Effector CD8-positive, alpha-beta T cell (primary cell): ENCODE results near the gene RASGEF1C.

ENCODE experiments used
- DNase-seq: peaks from one replicate; lab custom pipeline; 2025; lab: John Stamatoyannopoulos, UW

RASGEF1C gene

GRCh38 chr5:180119031-180119902 lies 89.7 kb downstream of the RASGEF1C start:
- no peak for DNase-seq

GRCh38 chr5:180118391-180118791 lies 90.6 kb downstream of the RASGEF1C start:
- DNase-seq, result no peak

- no peak for DNase-seq
Observed at GRCh38 chr5:180117000-180117725, 91.8 kb downstream of the RASGEF1C start.

GRCh38 chr5:180116077-180116999 lies 92.7 kb downstream of the RASGEF1C start:
- no peak for DNase-seq

- no peak for DNase-seq
Observed at GRCh38 chr5:180115326-180116076, 93.5 kb downstream of the RASGEF1C start.

- no peak for DNase-seq
Observed at GRCh38 chr5:180114304-180115003, 94.6 kb downstream of the RASGEF1C start.

GRCh38 chr5:180113660-180114303 lies 95.2 kb downstream of the RASGEF1C start:
- no peak for DNase-seq

- DNase-seq, result no peak
Observed at GRCh38 chr5:180112181-180112861, 96.7 kb downstream of the RASGEF1C start.

- no peak for DNase-seq
Observed at GRCh38 chr5:180111273-180112002, 97.6 kb downstream of the RASGEF1C start.

GRCh38 chr5:180109920-180110319 lies 99.1 kb downstream of the RASGEF1C start:
- no peak for DNase-seq

GRCh38 chr5:180107005-180107404 lies 102.0 kb downstream of the RASGEF1C start:
- DNase-seq, result no peak

GRCh38 chr5:180105827-180106312 lies 103.1 kb downstream of the RASGEF1C start:
- DNase-seq, result no peak

- DNase-seq, result no peak
Observed at GRCh38 chr5:180104168-180104530, 104.9 kb downstream of the RASGEF1C start.

- DNase-seq, result no peak
Observed at GRCh38 chr5:180103487-180104167, 105.4 kb downstream of the RASGEF1C start.

GRCh38 chr5:180102636-180103035 lies 106.4 kb downstream of the RASGEF1C start:
- DNase-seq, result no peak

GRCh38 chr5:180101451-180102105 lies 107.4 kb downstream of the RASGEF1C start:
- DNase-seq, result no peak

- DNase-seq, result no peak
Observed at GRCh38 chr5:180100621-180101450, 108.2 kb downstream of the RASGEF1C start.
